Pancreas (tissue), 10 donors: ENCODE results near the gene DOCK1. TPM values are rescaled to one million over a fixed set of nuclear protein-coding genes. Genes with fewer than 3 reads are reported as not detected.

Source experiments
- ATAC-seq, 4 donors: fragments of 200-7000 bp; cut with Tn5 transposase; one replicate each; pipeline versions ENCODE4 v1.8.0 to v1.9.1; 2020; ENCODE audit warnings: mild to moderate bottlenecking in 4 of 4, moderate library complexity in 4 of 4
- DNase-seq, 6 donors: peaks; one replicate each; pipeline ENCODE4 v3.0.0-alpha.2; 2020
- FAIRE-seq: peaks from 2 replicates; lab custom pipeline; 2012; peaks lifted over from hg19 to GRCh38; lab: Jason Lieb, UNC
- H3K27ac ChIP-seq, 4 donors: fragments of 200-600 bp; sonication (generic); 1 replicate in 3 of 4; 2 replicates in 1 of 4; pipeline versions ENCODE4 v1.5.0 to v1.8.0; 2020
- H3K27me3 ChIP-seq, 4 donors: fragments of 200-600 bp; one replicate each; pipeline ENCODE4 v1.8.0; 2021
- H3K36me3 ChIP-seq, 3 donors: fragments of 200-600 bp; sonication (generic) in 1 of 3; one replicate each; pipeline versions ENCODE4 v1.5.0 to v1.8.0; 2020 to 2021
- H3K4me1 ChIP-seq, 3 donors: fragments of 200-600 bp; one replicate each; pipeline ENCODE4 v1.8.0; 2021
- H3K4me3 ChIP-seq, 4 donors: fragments of 200-600 bp; sonication (generic) in 2 of 4; one replicate each; pipeline versions ENCODE4 v1.5.0 to v1.8.0; 2020 to 2021
- H3K9me3 ChIP-seq, 4 donors: fragments of 200-600 bp; one replicate each; pipeline ENCODE4 v1.8.0; 2021
- WGBS, 2 donors: extraction: QIAGEN DNeasy Blood & Tissue Kit; methylation state at CpG; one replicate each; pipeline ENCODE4 v1.1.7; 2013; 5-methylcytosine and 5-hydroxymethylcytosine counted together
- intact Hi-C, 3 donors: fragments of 100-400 bp; cut with DNase I; formaldehyde crosslinking; loops; one replicate each; pipeline versions ENCODE4 v1.11.1 to v1.14.2; 2022
- polyA plus RNA-seq, 2 donors: library from polyadenylated mRNA; stranded (reverse); fragments of 200-250 nt; gene quantifications; one replicate each; pipeline ENCODE4 v1.2.3, GENCODE V29; 2013
- total RNA-seq, 6 donors: library from RNA; stranded (reverse); fragmentation: NEBNext Ultra II Directional in 4 of 6; extraction: Animal tissue kit (Norgen Biotek cat#: 25700) in 4 of 6; gene quantifications; one replicate each; pipeline versions ENCODE4 v1.2.1 to v1.2.4, GENCODE V29; 2021 to 2023
- TF ChIP-seq, protein P1 (sequence below), 4 donors: fragments of 200-600 bp; sonication (generic) in 3 of 4; IDR thresholded peaks; one replicate each; pipeline versions ENCODE4 v1.5.0 to v1.8.0; 2021; ENCODE audit warnings: antibody characterized with exemption in 4 of 4
- donor health status: healthy with polysubstance abuse.
- donor health status: DM: no; HTN: no; CAD: no; lungs with moderate emphysema.
- donor health status: DM: no; HTN: no; CAD: no.
- donor health status: control.
- donor health status: control.
- donor health status: Bipolar disorder and iron deficiency.
- donor health status: DM: yes; HTN: yes; CAD: no.
- donor health status: DM: no; HTN: no; CAD: no.
- donor health status: DM: no; HTN: no; CAD: no.
- donor health status: DM: yes; HTN: yes; CAD: no.

The DOCK1 gene
- total and polyA plus RNA-seq, 8 donors: 12.1 to 38.6 (median 24.2) TPM

DNA sequence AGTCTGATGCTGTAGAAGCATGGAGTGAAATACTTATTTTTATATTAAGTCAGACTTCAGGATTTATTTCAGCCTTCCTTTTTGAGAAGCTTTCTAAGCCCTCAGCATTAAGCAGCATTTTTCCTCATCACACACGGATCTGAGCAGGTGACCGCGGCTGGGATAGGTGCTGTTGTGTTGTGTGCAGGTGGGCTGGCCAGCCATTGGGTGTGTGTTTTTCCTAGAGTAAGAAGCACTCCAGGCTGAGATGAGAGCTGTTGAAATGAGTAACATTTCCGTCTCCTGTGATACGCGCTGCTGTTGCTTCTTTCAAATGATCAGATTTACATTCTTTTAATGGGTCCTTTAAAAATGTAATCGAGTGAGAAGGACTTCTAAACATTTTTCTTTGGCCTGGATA lies 227.2 kb downstream of the DOCK1 start:
- DNase-seq (no peak), ATAC-seq (no peak), FAIRE-seq (no peak)
- Histone ChIP-seq H3K27me3 (no peaks in the 10 kb centered on the region), H3K9me3 (no peaks in the 10 kb centered on the region), H3K4me3 (no peak overlapping the region), H3K36me3 (peaks cover 0 to 7% (median 0%) of the 10 kb centered on the region in 3 donors), H3K4me1 (no peaks in the 10 kb centered on the region), H3K27ac (no peak overlapping the region)
- intact Hi-C loops: no loop called here
- TF ChIP-seq, protein P1, sequence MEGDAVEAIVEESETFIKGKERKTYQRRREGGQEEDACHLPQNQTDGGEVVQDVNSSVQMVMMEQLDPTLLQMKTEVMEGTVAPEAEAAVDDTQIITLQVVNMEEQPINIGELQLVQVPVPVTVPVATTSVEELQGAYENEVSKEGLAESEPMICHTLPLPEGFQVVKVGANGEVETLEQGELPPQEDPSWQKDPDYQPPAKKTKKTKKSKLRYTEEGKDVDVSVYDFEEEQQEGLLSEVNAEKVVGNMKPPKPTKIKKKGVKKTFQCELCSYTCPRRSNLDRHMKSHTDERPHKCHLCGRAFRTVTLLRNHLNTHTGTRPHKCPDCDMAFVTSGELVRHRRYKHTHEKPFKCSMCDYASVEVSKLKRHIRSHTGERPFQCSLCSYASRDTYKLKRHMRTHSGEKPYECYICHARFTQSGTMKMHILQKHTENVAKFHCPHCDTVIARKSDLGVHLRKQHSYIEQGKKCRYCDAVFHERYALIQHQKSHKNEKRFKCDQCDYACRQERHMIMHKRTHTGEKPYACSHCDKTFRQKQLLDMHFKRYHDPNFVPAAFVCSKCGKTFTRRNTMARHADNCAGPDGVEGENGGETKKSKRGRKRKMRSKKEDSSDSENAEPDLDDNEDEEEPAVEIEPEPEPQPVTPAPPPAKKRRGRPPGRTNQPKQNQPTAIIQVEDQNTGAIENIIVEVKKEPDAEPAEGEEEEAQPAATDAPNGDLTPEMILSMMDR (IDR thresholded peaks at IDR 0.05): no peak
- WGBS, 2 donors: 95 to 96% methylated on average over 7 of the region's 7 CpGs

DNA sequence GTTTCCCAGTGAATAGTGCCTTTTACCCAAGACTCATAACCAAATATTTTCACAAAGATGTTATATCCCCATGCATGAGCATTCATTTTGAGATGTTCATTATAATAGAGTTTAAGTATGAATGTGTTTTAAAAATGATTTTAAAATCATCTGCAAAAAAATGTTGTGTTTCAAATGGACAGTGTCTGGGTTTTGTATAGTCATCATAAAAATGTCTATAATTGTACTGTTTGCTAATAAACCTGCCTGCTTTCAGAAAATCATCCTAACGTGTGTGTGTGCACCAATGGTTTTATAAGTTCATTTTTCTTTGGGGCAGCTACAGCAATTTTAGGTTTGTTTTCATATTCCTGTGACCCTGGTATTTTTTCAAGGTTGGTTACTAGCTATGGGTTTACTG lies 228.0 kb downstream of the DOCK1 start:
- TF ChIP-seq, protein P1 (IDR thresholded peaks at IDR 0.05): no peak

DNA sequence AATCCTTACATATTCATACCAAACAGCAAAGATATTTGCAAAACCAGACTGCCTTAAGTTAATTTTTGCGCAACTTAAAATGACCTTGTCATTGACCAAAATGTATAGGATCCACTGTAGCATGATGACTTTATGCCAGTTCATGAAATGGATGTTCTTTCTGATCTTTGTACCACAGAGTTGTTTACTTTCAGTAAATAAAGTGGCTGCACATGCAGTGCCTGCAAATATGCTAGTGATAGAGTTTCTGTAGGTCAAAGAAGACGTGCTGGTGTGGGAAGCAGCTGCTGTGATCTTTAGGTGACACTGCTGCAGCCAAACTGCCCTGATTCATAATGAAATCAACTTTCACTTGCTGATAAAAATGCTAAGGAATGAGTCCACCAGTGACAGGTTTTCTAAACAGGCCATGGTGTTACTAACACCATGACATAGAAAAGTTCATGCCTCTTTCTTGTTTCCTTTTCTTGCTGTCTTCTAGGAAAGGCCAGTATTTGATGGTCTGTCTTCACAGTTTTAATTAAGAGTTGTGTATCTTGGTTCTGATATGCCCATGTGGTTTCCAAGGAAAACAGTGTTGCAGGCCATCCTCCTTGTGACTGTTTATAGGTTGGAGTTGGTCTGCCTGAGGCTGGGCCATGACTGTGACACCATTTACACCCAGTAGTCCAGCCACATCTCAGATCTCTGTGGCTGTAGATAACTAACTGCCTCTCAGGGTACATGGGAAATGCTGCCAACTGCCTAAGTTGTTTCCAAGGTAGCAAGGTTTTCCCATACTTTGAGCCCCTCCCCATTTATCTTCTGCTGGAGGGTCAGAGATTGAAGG lies 228.7 kb downstream of the DOCK1 start:
- H3K27ac ChIP-seq: no peak overlapping the region
- DNase-seq (no peak), ATAC-seq (no peak), FAIRE-seq (no peak)
- H3K27me3 ChIP-seq: no peaks in the 10 kb centered on the region
- H3K4me1 ChIP-seq: no peaks in the 10 kb centered on the region
- H3K9me3 ChIP-seq: no peaks in the 10 kb centered on the region
- H3K4me3 ChIP-seq: no peak overlapping the region
- TF ChIP-seq, protein P1 (IDR thresholded peaks at IDR 0.05): no peak
- 71 to 78% methylated on average over 2 of the region's 2 CpGs for WGBS, 2 donors
- H3K36me3 ChIP-seq: peaks cover 0 to 8% (median 0%) of the 10 kb centered on the region in 3 donors
- intact Hi-C loops: no loop called here

More for the DNA sequence above, 228.0 kb downstream of the DOCK1 start:
- DNase-seq (no peak), FAIRE-seq (no peak), ATAC-seq (no peak)
- WGBS, 2 donors: 93 to 97% methylated on average over 1 of the region's 1 CpG
- Histone ChIP-seq H3K4me3 (no peak overlapping the region), H3K4me1 (no peaks in the 10 kb centered on the region), H3K36me3 (peaks cover 0 to 7% (median 0%) of the 10 kb centered on the region in 3 donors), H3K9me3 (no peaks in the 10 kb centered on the region), H3K27ac (no peak overlapping the region), H3K27me3 (no peaks in the 10 kb centered on the region)
- intact Hi-C loops: no loop called here

DNA sequence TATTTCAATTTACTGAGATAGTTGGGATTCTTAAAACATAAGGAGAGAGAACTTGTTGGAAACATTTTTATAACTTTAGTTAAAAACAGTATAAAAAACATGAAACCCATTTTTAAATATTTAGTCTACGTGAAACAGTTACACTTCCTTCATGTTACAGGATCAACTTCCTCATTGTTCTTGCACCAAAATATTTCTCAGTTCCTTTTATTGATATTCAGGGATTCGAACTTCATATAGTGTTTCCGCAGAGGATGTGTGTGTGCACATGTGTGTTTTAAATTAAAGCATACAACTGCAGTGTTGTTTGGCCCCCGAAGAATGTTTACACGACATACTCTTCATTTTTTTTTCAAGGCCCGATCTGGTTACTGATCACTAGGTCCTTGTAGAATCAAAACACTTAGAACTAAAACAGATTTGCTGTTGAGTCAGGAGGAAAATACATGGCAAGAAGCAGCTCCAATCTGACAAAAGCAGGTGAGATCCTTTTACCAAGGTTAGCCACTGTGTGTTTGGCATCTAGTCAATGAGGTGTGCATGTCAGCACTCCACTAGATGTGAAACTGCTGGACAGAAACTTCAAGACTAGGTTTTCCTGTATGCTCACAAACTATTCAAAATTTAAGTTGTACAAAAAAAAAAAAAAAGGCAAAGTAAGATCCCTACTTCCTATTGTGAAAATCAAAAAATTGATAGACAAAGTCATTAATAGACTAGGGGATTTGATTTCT lies 230.8 kb downstream of the DOCK1 start:
- H3K4me3 ChIP-seq: no peak overlapping the region
- H3K27me3 ChIP-seq: no peaks in the 10 kb centered on the region
- WGBS, 2 donors: 73 to 75% methylated on average over 6 of the region's 6 CpGs
- ATAC-seq (no peak), FAIRE-seq (no peak), DNase-seq (no peak)
- intact Hi-C loops: no loop called here
- TF ChIP-seq, protein P1 (IDR thresholded peaks at IDR 0.05): no peak
- no peak overlapping the region for H3K27ac ChIP-seq
- peaks cover 0 to 8% (median 0%) of the 10 kb centered on the region in 3 donors for H3K36me3 ChIP-seq
- H3K4me1 ChIP-seq: no peaks in the 10 kb centered on the region
- no peaks in the 10 kb centered on the region for H3K9me3 ChIP-seq
